GM23248 (cell line): ENCODE results near the gene MCTP2. TPM values are rescaled to one million over a fixed set of nuclear protein-coding genes. Genes with fewer than 3 reads are reported as not detected.

Experiments
- DNase-seq: peaks from one replicate; pipeline ENCODE4 v3.0.0-alpha.2; 2015
- H2AFZ ChIP-seq: fragments of 200-600 bp; sonication (generic); 2 replicates; pipeline ENCODE4 v1.6.1; 2016; ENCODE audit warnings: antibody characterized with exemption
- H3F3A ChIP-seq: fragments of 200-600 bp; sonication (generic); 2 replicates; pipeline ENCODE4 v1.6.1; 2016; ENCODE audit warnings: mild to moderate bottlenecking, antibody characterized with exemption, mixed run types; ENCODE audit not compliant: insufficient read depth
- H3K27ac ChIP-seq: fragments of 200-600 bp; sonication (generic); 2 replicates; pipeline ENCODE4 v1.5.1; 2016; ENCODE audit warnings: mild to moderate bottlenecking
- H3K27me3 ChIP-seq: fragments of 200-600 bp; sonication (generic); replicated peaks from 2 replicates; pipeline ENCODE4 v1.6.1; 2016; ENCODE audit warnings: mild to moderate bottlenecking; ENCODE audit not compliant: insufficient read depth
- H3K36me3 ChIP-seq: fragments of 200-600 bp; sonication (generic); 2 replicates; pipeline ENCODE4 v1.6.1; 2016; ENCODE audit warnings: low read depth, mild to moderate bottlenecking
- H3K4me1 ChIP-seq: fragments of 200-600 bp; sonication (generic); 2 replicates; pipeline ENCODE4 v1.6.1; 2016; ENCODE audit warnings: mild to moderate bottlenecking; ENCODE audit not compliant: insufficient read depth
- H3K4me2 ChIP-seq: fragments of 200-600 bp; sonication (generic); one replicate; pipeline ENCODE4 v1.6.1; 2016; ENCODE audit warnings: mild to moderate bottlenecking; ENCODE audit not compliant: unreplicated experiment
- H3K4me3 ChIP-seq: fragments of 200-600 bp; sonication (generic); 2 replicates; pipeline ENCODE4 v1.5.1; 2016; ENCODE audit warnings: mild to moderate bottlenecking
- H3K79me2 ChIP-seq: fragments of 200-600 bp; sonication (generic); 2 replicates; pipeline ENCODE4 v1.6.1; 2016; ENCODE audit warnings: mild to moderate bottlenecking; ENCODE audit not compliant: insufficient read depth
- H3K9ac ChIP-seq: fragments of 200-600 bp; sonication (generic); 2 replicates; pipeline ENCODE4 v1.6.1; 2016; ENCODE audit warnings: mild to moderate bottlenecking
- H3K9me2 ChIP-seq: fragments of 200-600 bp; sonication (generic); 2 replicates; pipeline ENCODE4 v1.6.1; 2016; ENCODE audit warnings: mixed run types, mild to moderate bottlenecking, moderate library complexity; ENCODE audit not compliant: insufficient read depth
- H3K9me3 ChIP-seq: fragments of 200-600 bp; sonication (generic); one replicate; pipeline ENCODE4 v1.6.1; 2017; ENCODE audit warnings: low read depth
- H4K20me1 ChIP-seq: fragments of 200-600 bp; sonication (generic); 2 replicates; pipeline ENCODE4 v1.6.0; 2016; ENCODE audit not compliant: insufficient read depth
- EZH2 ChIP-seq: fragments of 200-600 bp; sonication (generic); IDR thresholded peaks from 2 replicates; pipeline ENCODE4 v1.6.1; 2018; ENCODE audit warnings: antibody characterized with exemption, mild to moderate bottlenecking; ENCODE audit not compliant: insufficient read depth, poor library complexity, severe bottlenecking
- EZH2phosphoT487 ChIP-seq: fragments of 200-600 bp; sonication (generic); IDR thresholded peaks from 2 replicates; pipeline ENCODE4 v1.6.1; 2018; ENCODE audit warnings: antibody characterized with exemption, moderate library complexity, mild to moderate bottlenecking, low read depth; ENCODE audit not compliant: insufficient read depth
- WGBS, 2 experiments: methylation state at CpG; one replicate each; pipeline ENCODE4 v1.1.6; 2015 to 2017; ENCODE audit warnings: low lambda C conversion rate in 2 of 2, low coverage in 1 of 2; ENCODE audit errors: missing lambda C conversion rate in 2 of 2; 5-methylcytosine and 5-hydroxymethylcytosine counted together
- in situ Hi-C: fragments of 300-500 bp; cut with MboI; formaldehyde crosslinking; loops from 2 replicates; pipeline ENCODE4 v1.15.0; 2020
- polyA plus RNA-seq: library from polyadenylated mRNA; unstranded; fragments of >200 nt; fragmentation: Nextera tagmentation; extraction: Ambion mirVana; gene quantifications from 2 replicates; pipeline ENCODE4 v1.2.1, GENCODE V29; 2016
- total RNA-seq: library from RNA; depleted of rRNA; stranded (reverse); fragments of >200 nt; shearing (Covaris generic); gene quantifications from 2 replicates; pipeline ENCODE4 v1.2.3, GENCODE V29; 2014

MCTP2 gene
- total and polyA plus RNA-seq, 2 experiments from 2014 or later = 0.70 to 0.97 TPM

GRCh38 chr15:94266789-94267188, 35.4 kb downstream of the MCTP2 start:
- Histone ChIP-seq H3K4me2 (no peak overlapping the region), H3K79me2 (no peaks in the 10 kb centered on the region), H3F3A (peaks cover 8% of the 10 kb centered on the region; the same call in 1 of the 2 replicates), H2AFZ (no peak overlapping the region), H3K36me3 (no peaks in the 10 kb centered on the region), H3K9me3 (no peaks in the 10 kb centered on the region), H3K27me3 (no peaks in the 10 kb centered on the region), H3K9ac (no peak overlapping the region), H4K20me1 (no peaks in the 10 kb centered on the region), H3K4me1 (peaks cover 13% of the 10 kb centered on the region; the same call in 1 of the 2 replicates), H3K27ac (no peak overlapping the region), H3K4me3 (no peak overlapping the region), H3K9me2 (no peaks in the 10 kb centered on the region)
- no peak for DNase-seq
- WGBS, 2 experiments = 96% methylated on average over 3 of the region's 3 CpGs
- TF ChIP-seq EZH2phosphoT487 (no peak), EZH2 (no peak)
- in situ Hi-C loops = no loop called here

- Histone ChIP-seq H3K4me2 (no peak overlapping the region), H3K36me3 (no peaks in the 10 kb centered on the region), H3K4me3 (no peak overlapping the region), H3K9ac (no peak overlapping the region), H3K9me2 (no peaks in the 10 kb centered on the region), H3K27me3 (no peaks in the 10 kb centered on the region), H3K27ac (no peak overlapping the region), H3K4me1 (no peaks in the 10 kb centered on the region), H3K79me2 (no peaks in the 10 kb centered on the region), H3K9me3 (no peaks in the 10 kb centered on the region), H2AFZ (no peak overlapping the region), H4K20me1 (no peaks in the 10 kb centered on the region), H3F3A (no peaks in the 10 kb centered on the region)
- no peak for TF ChIP-seq EZH2phosphoT487
- TF ChIP-seq EZH2 = no peak
- in situ Hi-C loops = no loop called here
- DNase-seq = no peak
- WGBS, 2 experiments = 54 to 76% methylated on average over 2 of the region's 2 CpGs
Measured at GRCh38 chr15:94269954-94270353, 38.6 kb downstream of the MCTP2 start.

GRCh38 chr15:94270570-94270969, 39.2 kb downstream of the MCTP2 start:
- Histone ChIP-seq H3K4me2 (no peak overlapping the region), H3K9me2 (no peaks in the 10 kb centered on the region), H3F3A (no peaks in the 10 kb centered on the region), H2AFZ (no peak overlapping the region), H3K36me3 (no peaks in the 10 kb centered on the region), H3K4me3 (no peak overlapping the region), H3K9ac (no peak overlapping the region), H3K9me3 (no peaks in the 10 kb centered on the region), H3K27ac (no peak overlapping the region), H3K79me2 (no peaks in the 10 kb centered on the region), H3K4me1 (no peaks in the 10 kb centered on the region), H4K20me1 (no peaks in the 10 kb centered on the region), H3K27me3 (no peaks in the 10 kb centered on the region)
- no peak for DNase-seq
- no peak for TF ChIP-seq EZH2
- in situ Hi-C loops = no loop called here
- WGBS, 2 experiments = 41 to 47% methylated on average over 2 of the region's 2 CpGs

- Histone ChIP-seq H3K4me2 (no peak overlapping the region), H3K4me3 (no peak overlapping the region), H3K27me3 (no peaks in the 10 kb centered on the region), H4K20me1 (no peaks in the 10 kb centered on the region), H3F3A (no peaks in the 10 kb centered on the region), H3K36me3 (no peaks in the 10 kb centered on the region), H3K9ac (no peak overlapping the region), H3K9me2 (no peaks in the 10 kb centered on the region), H3K79me2 (no peaks in the 10 kb centered on the region), H3K9me3 (no peaks in the 10 kb centered on the region), H3K27ac (no peak overlapping the region), H2AFZ (no peak overlapping the region), H3K4me1 (no peaks in the 10 kb centered on the region)
- no peak for DNase-seq
- no peak for TF ChIP-seq EZH2
- no peak for TF ChIP-seq EZH2phosphoT487
- in situ Hi-C loops = no loop called here
- 58 to 62% methylated on average over 7 of the region's 7 CpGs for WGBS, 2 experiments
Measured at GRCh38 chr15:94272251-94272898, 41.0 kb downstream of the MCTP2 start.

GRCh38 chr15:94273826-94274225, 42.5 kb downstream of the MCTP2 start:
- TF ChIP-seq EZH2phosphoT487 (no peak), EZH2 (no peak)
- no peak overlapping the region for H2AFZ ChIP-seq
- H3K4me1 ChIP-seq = no peaks in the 10 kb centered on the region
- no peaks in the 10 kb centered on the region for H3K36me3 ChIP-seq
- H3F3A ChIP-seq = no peaks in the 10 kb centered on the region
- no peak overlapping the region for H3K4me3 ChIP-seq
- H4K20me1 ChIP-seq = no peaks in the 10 kb centered on the region
- H3K9ac ChIP-seq = no peak overlapping the region
- in situ Hi-C loops = no loop called here
- no peak overlapping the region for H3K27ac ChIP-seq
- no peaks in the 10 kb centered on the region for H3K9me2 ChIP-seq
- DNase-seq = no peak
- H3K27me3 ChIP-seq = no peaks in the 10 kb centered on the region
- no peaks in the 10 kb centered on the region for H3K79me2 ChIP-seq
- WGBS, 2 experiments = 47 to 50% methylated on average over 1 of the region's 1 CpG
- H3K9me3 ChIP-seq = no peaks in the 10 kb centered on the region
- H3K4me2 ChIP-seq = no peak overlapping the region
